Endodermal cell (in vitro differentiated cells): ENCODE data around the gene KERA. TPM values are rescaled to one million over a fixed set of nuclear protein-coding genes. Genes with fewer than 3 reads are reported as not detected.

Experiments
- DNase-seq: peaks from one replicate; pipeline ENCODE4 v3.0.0-alpha.2; 2017
- H3K27ac ChIP-seq: 2 replicates; pipeline ENCODE4 v1.5.1; 2013; ENCODE audit warnings: mild to moderate bottlenecking, low read depth, low read length, moderate library complexity
- H3K27me3 ChIP-seq: 2 replicates; pipeline ENCODE4 v1.6.1; 2013; ENCODE audit warnings: mild to moderate bottlenecking, low read length, moderate library complexity; ENCODE audit not compliant: insufficient read depth, control insufficient read depth, poor library complexity, severe bottlenecking
- H3K36me3 ChIP-seq: 2 replicates; pipeline ENCODE4 v1.7.0; 2013; ENCODE audit warnings: mild to moderate bottlenecking, low read length, moderate library complexity; ENCODE audit not compliant: control insufficient read depth, insufficient read depth
- H3K4me1 ChIP-seq: one replicate; pipeline ENCODE4 v1.7.0; 2013; ENCODE audit warnings: low read length; ENCODE audit not compliant: control insufficient read depth, insufficient read depth
- H3K4me3 ChIP-seq: 2 replicates; pipeline ENCODE4 v1.5.1; 2013; ENCODE audit warnings: mild to moderate bottlenecking, low read length, moderate library complexity
- H3K9ac ChIP-seq: 2 replicates; pipeline ENCODE4 v1.6.1; 2013; ENCODE audit warnings: mild to moderate bottlenecking, low read length, moderate library complexity; ENCODE audit not compliant: poor library complexity, severe bottlenecking; ENCODE audit errors: extremely low read depth
- H3K9me3 ChIP-seq: 2 replicates; pipeline ENCODE4 v1.6.1; 2013; ENCODE audit warnings: mild to moderate bottlenecking, low read length, moderate library complexity; ENCODE audit not compliant: control insufficient read depth
- H3K27ac Mint-ChIP-seq: 2 replicates; pipeline ENCODE4 v1.8.0; 2020; ENCODE audit warnings: mixed read lengths
- H3K27me3 Mint-ChIP-seq: 2 replicates; pipeline ENCODE4 v1.8.0; 2021; ENCODE audit warnings: mild to moderate bottlenecking, mixed read lengths; ENCODE audit not compliant: insufficient read depth
- H3K36me3 Mint-ChIP-seq: 2 replicates; pipeline ENCODE4 v1.8.0; 2020; ENCODE audit warnings: low read depth, mixed read lengths
- H3K4me1 Mint-ChIP-seq: 2 replicates; pipeline ENCODE4 v1.8.0; 2020; ENCODE audit warnings: mixed read lengths
- H3K4me3 Mint-ChIP-seq: 2 replicates; pipeline ENCODE4 v1.8.0; 2020; ENCODE audit warnings: mild to moderate bottlenecking, moderate library complexity, mixed read lengths
- H3K9me3 Mint-ChIP-seq: 2 replicates; pipeline ENCODE4 v1.8.0; 2020; ENCODE audit warnings: mild to moderate bottlenecking, mixed read lengths
- WGBS, 2 experiments: methylation state at CpG; one replicate each; pipeline versions ENCODE4 v1.1.5 to v1.1.7; 2013; ENCODE audit warnings: missing lambda C conversion rate in 2 of 2, mixed read lengths in 1 of 2; ENCODE audit not compliant: insufficient coverage in 1 of 2, insufficient read length in 1 of 2; 5-methylcytosine and 5-hydroxymethylcytosine counted together
- total RNA-seq, 2 donors: library from RNA; stranded (reverse); fragmentation: NEBNext Ultra II Directional in 1 of 2; extraction: Animal tissue kit (Norgen Biotek cat#: 25700) in 1 of 2; gene quantifications; 2 replicates in 1 of 2; 3 replicates in 1 of 2; pipeline ENCODE4 v1.2.1, GENCODE V29; 2021
- TF ChIP-seq, protein P1 (sequence below): fragments of 200-600 bp; sonication (generic); conservative IDR thresholded peaks from 2 replicates; pipeline ENCODE4 v1.5.0; 2021; ENCODE audit warnings: antibody characterized with exemption, mild to moderate bottlenecking

The KERA gene
- total RNA-seq, 2 donors from 2014 or later: not detected

DNA sequence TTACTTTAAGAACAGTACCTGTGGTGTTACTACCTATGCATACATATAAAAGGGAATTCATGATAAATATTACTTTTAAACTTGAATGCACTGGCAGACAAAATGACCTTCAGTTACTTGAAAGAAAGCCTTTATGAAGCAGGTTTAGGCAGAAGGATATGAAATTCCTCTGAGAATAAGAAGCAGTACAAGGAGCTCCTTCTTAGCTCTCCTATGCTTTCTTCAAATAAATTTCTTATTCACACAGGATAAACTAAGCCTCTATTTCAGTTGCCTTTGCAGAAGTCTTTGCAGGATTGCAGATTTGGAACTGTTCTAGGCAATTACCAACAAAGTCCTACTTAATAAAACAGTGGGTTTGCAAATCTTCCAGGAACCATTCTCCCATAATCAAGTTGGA lies 54.1 kb downstream of the KERA start:
- no peaks in the 10 kb centered on the region for H3K36me3 ChIP-seq
- no peak overlapping the region for H3K9ac ChIP-seq
- H3K27ac ChIP-seq: no peak overlapping the region
- Mint-ChIP-seq H3K36me3 (no peaks in the 10 kb centered on the region), H3K4me1 (peaks cover 15% of the 10 kb centered on the region), H3K27me3 (peaks cover 2% of the 10 kb centered on the region), H3K27ac (no peak overlapping the region), H3K4me3 (no peak overlapping the region), H3K9me3 (no peaks in the 10 kb centered on the region)
- no peak overlapping the region for H3K4me3 ChIP-seq
- TF ChIP-seq, protein P1, sequence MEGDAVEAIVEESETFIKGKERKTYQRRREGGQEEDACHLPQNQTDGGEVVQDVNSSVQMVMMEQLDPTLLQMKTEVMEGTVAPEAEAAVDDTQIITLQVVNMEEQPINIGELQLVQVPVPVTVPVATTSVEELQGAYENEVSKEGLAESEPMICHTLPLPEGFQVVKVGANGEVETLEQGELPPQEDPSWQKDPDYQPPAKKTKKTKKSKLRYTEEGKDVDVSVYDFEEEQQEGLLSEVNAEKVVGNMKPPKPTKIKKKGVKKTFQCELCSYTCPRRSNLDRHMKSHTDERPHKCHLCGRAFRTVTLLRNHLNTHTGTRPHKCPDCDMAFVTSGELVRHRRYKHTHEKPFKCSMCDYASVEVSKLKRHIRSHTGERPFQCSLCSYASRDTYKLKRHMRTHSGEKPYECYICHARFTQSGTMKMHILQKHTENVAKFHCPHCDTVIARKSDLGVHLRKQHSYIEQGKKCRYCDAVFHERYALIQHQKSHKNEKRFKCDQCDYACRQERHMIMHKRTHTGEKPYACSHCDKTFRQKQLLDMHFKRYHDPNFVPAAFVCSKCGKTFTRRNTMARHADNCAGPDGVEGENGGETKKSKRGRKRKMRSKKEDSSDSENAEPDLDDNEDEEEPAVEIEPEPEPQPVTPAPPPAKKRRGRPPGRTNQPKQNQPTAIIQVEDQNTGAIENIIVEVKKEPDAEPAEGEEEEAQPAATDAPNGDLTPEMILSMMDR: no peak
- no peak for DNase-seq
- H3K9me3 ChIP-seq: no peaks in the 10 kb centered on the region
- H3K27me3 ChIP-seq: no peaks in the 10 kb centered on the region
- no peaks in the 10 kb centered on the region for H3K4me1 ChIP-seq

DNA sequence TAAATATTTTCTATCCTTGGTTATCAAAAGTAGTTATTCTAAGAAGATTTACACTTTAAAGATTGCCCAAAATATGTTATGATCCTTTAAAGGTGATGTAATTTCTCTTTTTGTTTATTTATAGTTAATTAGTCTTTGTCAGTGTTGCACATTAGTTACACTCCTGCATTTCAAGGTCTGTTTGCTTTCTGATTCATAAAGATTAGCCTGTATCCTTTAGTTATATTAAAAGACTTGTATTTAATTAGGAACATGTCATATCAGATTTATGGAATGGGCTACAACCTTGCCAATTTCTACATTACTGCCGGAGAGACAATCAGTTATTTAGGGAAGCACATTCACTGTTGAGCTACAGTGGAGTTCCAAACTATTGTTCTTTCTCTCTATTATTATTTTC lies 56.5 kb downstream of the KERA start:
- Histone ChIP-seq H3K4me1 (no peaks in the 10 kb centered on the region), H3K9ac (no peak overlapping the region), H3K4me3 (no peak overlapping the region), H3K9me3 (no peaks in the 10 kb centered on the region), H3K36me3 (no peaks in the 10 kb centered on the region), H3K27me3 (no peaks in the 10 kb centered on the region), H3K27ac (no peak overlapping the region)
- Mint-ChIP-seq H3K9me3 (no peaks in the 10 kb centered on the region), H3K27me3 (peaks cover 2% of the 10 kb centered on the region), H3K36me3 (no peaks in the 10 kb centered on the region), H3K4me1 (no peaks in the 10 kb centered on the region), H3K4me3 (no peak overlapping the region), H3K27ac (no peak overlapping the region)
- WGBS, 2 experiments: 88 to 100% methylated on average over 1 of the region's 1 CpG
- TF ChIP-seq, protein P1: no peak
- DNase-seq: no peak

Other genes with a start within 250 kb of the KERA start
- gene CCER1, start 102.8 kb downstream of the KERA start, total RNA-seq: not detected
- not detected for gene EPYC, start 53.1 kb downstream of the KERA start, total RNA-seq
- under 1 TPM in 1 of 2 donors, not detected in 1; 0.31 TPM for gene LUM, start 53.5 kb upstream of the KERA start, total RNA-seq
- gene DCN, start 124.8 kb upstream of the KERA start, total RNA-seq: not detected